Osteoblast (primary cell): ENCODE results near the gene NRCAM. TPM values are rescaled to one million over a fixed set of nuclear protein-coding genes. Genes with fewer than 3 reads are reported as not detected.

ENCODE experiments used
- DNase-seq: peaks from one replicate; pipeline ENCODE4 v3.0.0; 2011; ENCODE audit warnings: low spot score, mixed read lengths; ENCODE audit not compliant: insufficient read length; ENCODE audit errors: missing footprints
- H2AFZ ChIP-seq: 2 replicates; pipeline ENCODE4 v1.6.0; 2011; ENCODE audit warnings: mild to moderate bottlenecking, low read length
- H3K27ac ChIP-seq: 2 replicates; pipeline ENCODE4 v1.5.1; 2011; ENCODE audit warnings: mild to moderate bottlenecking, low read depth, low read length, moderate library complexity
- H3K27me3 ChIP-seq: 2 replicates; pipeline ENCODE4 v1.6.0; 2012; ENCODE audit warnings: mild to moderate bottlenecking, control low read depth, inconsistent platforms, low read length, moderate library complexity; ENCODE audit not compliant: insufficient read depth
- H3K36me3 ChIP-seq: 2 replicates; pipeline ENCODE4 v1.5.1; 2011; ENCODE audit warnings: mild to moderate bottlenecking, low read length, control low read depth, moderate library complexity; ENCODE audit not compliant: insufficient read depth
- H3K4me1 ChIP-seq: 2 replicates; pipeline ENCODE4 v1.5.1; 2011; ENCODE audit warnings: mild to moderate bottlenecking, low read length, control low read depth, moderate library complexity; ENCODE audit not compliant: insufficient read depth
- H3K4me2 ChIP-seq: 2 replicates; pipeline ENCODE4 v1.6.0; 2011; ENCODE audit warnings: mild to moderate bottlenecking, low read length; ENCODE audit not compliant: insufficient read depth
- H3K4me3 ChIP-seq: fragments of 200-600 bp; sonication (generic); 3 replicates; pipeline ENCODE4 v1.5.1; 2012; ENCODE audit warnings: mild to moderate bottlenecking, low read length, inconsistent platforms; ENCODE audit not compliant: insufficient read depth
- H3K79me2 ChIP-seq: 2 replicates; pipeline ENCODE4 v1.6.0; 2012; ENCODE audit warnings: mild to moderate bottlenecking, low read length, control low read depth, inconsistent platforms; ENCODE audit not compliant: insufficient read depth
- H3K9me3 ChIP-seq: 2 replicates; pipeline ENCODE4 v1.5.1; 2011; ENCODE audit warnings: low read depth, low read length, control low read depth
- H4K20me1 ChIP-seq: 2 replicates; pipeline ENCODE4 v1.6.0; 2012; ENCODE audit warnings: mild to moderate bottlenecking, low read length, control low read depth; ENCODE audit not compliant: insufficient read depth
- CTCF ChIP-seq: IDR thresholded peaks from 2 replicates; pipeline ENCODE4 v1.5.1; 2011; ENCODE audit warnings: mild to moderate bottlenecking, low read depth, low read length, moderate library complexity; ENCODE audit errors: extremely low read depth
- total RNA-seq: library from RNA; depleted of rRNA; stranded (reverse); fragments of >200 nt; gene quantifications from 2 replicates; pipeline ENCODE4 v1.2.3, GENCODE V29; 2012

Gene NRCAM
- total RNA-seq, 1 donor: 2.2 TPM

GRCh38 chr7:108268200-108268820 is 187.9 kb downstream of the NRCAM start:
- peaks cover 4% of the 10 kb centered on the region for H3K4me1 ChIP-seq
- no peak overlapping the region for H3K4me2 ChIP-seq
- no peak overlapping the region for H3K4me3 ChIP-seq
- no peaks in the 10 kb centered on the region for H3K36me3 ChIP-seq
- no peaks in the 10 kb centered on the region for H3K27me3 ChIP-seq
- H4K20me1 ChIP-seq: no peaks in the 10 kb centered on the region
- TF ChIP-seq CTCF: no peak
- H3K79me2 ChIP-seq: no peaks in the 10 kb centered on the region
- H2AFZ ChIP-seq: no peak overlapping the region
- H3K9me3 ChIP-seq: no peaks in the 10 kb centered on the region
- DNase-seq: no peak
- no peak overlapping the region for H3K27ac ChIP-seq

GRCh38 chr7:108267615-108268014 is 188.6 kb downstream of the NRCAM start:
- DNase-seq: no peak
- Histone ChIP-seq H3K36me3 (no peaks in the 10 kb centered on the region), H3K27ac (no peak overlapping the region), H3K4me2 (no peak overlapping the region), H3K79me2 (no peaks in the 10 kb centered on the region), H3K4me1 (peaks cover 4% of the 10 kb centered on the region), H4K20me1 (no peaks in the 10 kb centered on the region), H2AFZ (no peak overlapping the region), H3K27me3 (no peaks in the 10 kb centered on the region), H3K9me3 (no peaks in the 10 kb centered on the region), H3K4me3 (no peak overlapping the region)
- TF ChIP-seq CTCF: no peak

GRCh38 chr7:108266491-108266890 is 189.7 kb downstream of the NRCAM start:
- H3K27me3 ChIP-seq: no peaks in the 10 kb centered on the region
- TF ChIP-seq CTCF: no peak
- H3K4me3 ChIP-seq: no peak overlapping the region
- no peak for DNase-seq
- H2AFZ ChIP-seq: no peak overlapping the region
- H3K27ac ChIP-seq: no peak overlapping the region
- no peaks in the 10 kb centered on the region for H4K20me1 ChIP-seq
- H3K9me3 ChIP-seq: no peaks in the 10 kb centered on the region
- H3K4me2 ChIP-seq: no peak overlapping the region
- H3K79me2 ChIP-seq: no peaks in the 10 kb centered on the region
- peaks cover 4% of the 10 kb centered on the region for H3K4me1 ChIP-seq
- no peaks in the 10 kb centered on the region for H3K36me3 ChIP-seq

- Histone ChIP-seq H3K4me1 (peaks cover 4% of the 10 kb centered on the region), H3K27me3 (no peaks in the 10 kb centered on the region), H3K4me3 (no peak overlapping the region), H3K79me2 (no peaks in the 10 kb centered on the region), H3K9me3 (no peaks in the 10 kb centered on the region), H3K4me2 (no peak overlapping the region), H4K20me1 (no peaks in the 10 kb centered on the region), H2AFZ (no peak overlapping the region), H3K27ac (no peak overlapping the region), H3K36me3 (no peaks in the 10 kb centered on the region)
- no peak for TF ChIP-seq CTCF
- no peak for DNase-seq
Observed at GRCh38 chr7:108266035-108266434, 190.2 kb downstream of the NRCAM start.
